HepG2 (cell line): Measurements from ENCODE around the gene TLCD3B.

ENCODE experiments used
- BRCA1 ChIP-seq: sonication (generic); formaldehyde crosslinking; IDR thresholded peaks from 2 replicates; pipeline ENCODE4 v1.4.0; 2020; ENCODE audit warnings: missing genetic modification reagents
- E2F5 ChIP-seq: sonication (generic); formaldehyde crosslinking; conservative IDR thresholded peaks from 2 replicates; pipeline ENCODE4 v1.4.0; 2020; ENCODE audit warnings: missing genetic modification reagents
- ELF4 ChIP-seq: sonication (generic); formaldehyde crosslinking; IDR thresholded peaks from 2 replicates; pipeline ENCODE4 v1.5.0; 2020; ENCODE audit warnings: missing genetic modification reagents, mild to moderate bottlenecking, moderate library complexity, borderline replicate concordance
- KLF13 ChIP-seq: sonication (generic); formaldehyde crosslinking; IDR thresholded peaks from 2 replicates; pipeline ENCODE4 v1.4.0; 2020; ENCODE audit warnings: mild to moderate bottlenecking, missing genetic modification reagents
- MEIS1 ChIP-seq: sonication (generic); formaldehyde crosslinking; IDR thresholded peaks from 2 replicates; pipeline ENCODE4 v1.9.0; 2021; ENCODE audit warnings: mild to moderate bottlenecking, missing genetic modification reagents, moderate library complexity, borderline replicate concordance
- POLR2AphosphoS5 ChIP-seq: IDR thresholded peaks from 2 replicates; pipeline ENCODE4 v1.6.1; 2012; ENCODE audit warnings: low read depth, low read length
- RNF219 ChIP-seq: sonication (generic); formaldehyde crosslinking; IDR thresholded peaks from 2 replicates; pipeline ENCODE4 v1.5.0; 2020; ENCODE audit warnings: mild to moderate bottlenecking, missing genetic modification reagents
- SIN3B ChIP-seq: fragments of 150-350 bp; IDR thresholded peaks from 2 replicates; pipeline ENCODE4 v1.6.1; 2014; ENCODE audit warnings: low read length
- TAF1 ChIP-seq: sonication (generic); formaldehyde crosslinking; IDR thresholded peaks from 2 replicates; pipeline ENCODE4 v1.4.0; 2020; ENCODE audit warnings: missing genetic modification reagents

GRCh38 chr16:29982560-29983419, 48.3 kb downstream of the TLCD3B start:
- TF ChIP-seq POLR2AphosphoS5, result no peak
- TF ChIP-seq KLF13 (CRISPR knock-in tag), result no peak
- TF ChIP-seq E2F5 (CRISPR knock-in tag), result no peak
- TF ChIP-seq SIN3B, result no peak
- TF ChIP-seq RNF219 (CRISPR knock-in tag), result no peak
- TF ChIP-seq TAF1 (CRISPR knock-in tag), result no peak
- TF ChIP-seq BRCA1 (CRISPR knock-in tag), result no peak
- no peak for TF ChIP-seq ELF4 (CRISPR knock-in tag)
- no peak for TF ChIP-seq MEIS1
